Measurements from ENCODE around the gene PIP4K2B. TPM values are rescaled to one million over a fixed set of nuclear protein-coding genes. Genes with fewer than 3 reads are reported as not detected.

Gene PIP4K2B
- total and polyA plus RNA-seq, 11 donors: 23.3 to 55.0 (median 48.4) TPM

- ATAC-seq: peak; percentile 76 to 93 (median 88)
- peak within 1 kb of the TSS; percentile 61 to 99 (median 94) for H3K4me3 ChIP-seq
- whole genome bisulfite sequencing, 4 donors: 0 to 1% (median 0%) methylated on average over 36 to 44 of the region's 44 CpGs
- DNase-seq: peak; percentile 96 to 99 (median 98)
- H3K4me1 ChIP-seq: peaks cover 0 to 61% (median 38%) of the 10 kb centered on the region in 12 donors
- H3K9me3 ChIP-seq: no peaks in the 10 kb centered on the region
- H3K36me3 ChIP-seq: peaks cover 0 to 38% (median 33%) of the 10 kb centered on the region in 9 donors
- intact Hi-C loops (cut with DNase I): loop anchor here in 6 of 10 donors (1.0 to 5.0 kb wide), 7 partner anchors 22 to 400 kb away; partner anchors contain the start of genes PIP4K2B (in 5 of the 6), CISD3 (in 2 of the 6), LASP1 (in 1 of the 6) and PLXDC1 (in 1 of the 6)
- H3K27ac ChIP-seq: peak within 1 kb of the TSS; percentile 37 to 99 (median 96)
- peaks cover 0 to 23% (median 0%) of the 10 kb centered on the region in 9 donors for H3K27me3 ChIP-seq
- TF ChIP-seq, protein P1, sequence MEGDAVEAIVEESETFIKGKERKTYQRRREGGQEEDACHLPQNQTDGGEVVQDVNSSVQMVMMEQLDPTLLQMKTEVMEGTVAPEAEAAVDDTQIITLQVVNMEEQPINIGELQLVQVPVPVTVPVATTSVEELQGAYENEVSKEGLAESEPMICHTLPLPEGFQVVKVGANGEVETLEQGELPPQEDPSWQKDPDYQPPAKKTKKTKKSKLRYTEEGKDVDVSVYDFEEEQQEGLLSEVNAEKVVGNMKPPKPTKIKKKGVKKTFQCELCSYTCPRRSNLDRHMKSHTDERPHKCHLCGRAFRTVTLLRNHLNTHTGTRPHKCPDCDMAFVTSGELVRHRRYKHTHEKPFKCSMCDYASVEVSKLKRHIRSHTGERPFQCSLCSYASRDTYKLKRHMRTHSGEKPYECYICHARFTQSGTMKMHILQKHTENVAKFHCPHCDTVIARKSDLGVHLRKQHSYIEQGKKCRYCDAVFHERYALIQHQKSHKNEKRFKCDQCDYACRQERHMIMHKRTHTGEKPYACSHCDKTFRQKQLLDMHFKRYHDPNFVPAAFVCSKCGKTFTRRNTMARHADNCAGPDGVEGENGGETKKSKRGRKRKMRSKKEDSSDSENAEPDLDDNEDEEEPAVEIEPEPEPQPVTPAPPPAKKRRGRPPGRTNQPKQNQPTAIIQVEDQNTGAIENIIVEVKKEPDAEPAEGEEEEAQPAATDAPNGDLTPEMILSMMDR (IDR thresholded peaks at IDR 0.05): no peak
- peak in 1 of 2 donors; percentile 51 for TF ChIP-seq POLR2A (IDR thresholded peaks at IDR 0.05)
These were observed 46.9 kb downstream of the PIP4K2B start, which contains the start of gene PSMB3 for GRCh38 chr17:38752308-38753070. PSMB3 (plus strand) TSS chr17:38752741; CDS start chr17:38752827, 86 bp downstream.

- TF ChIP-seq, protein P1 (IDR thresholded peaks at IDR 0.05): no peak
- no peak for TF ChIP-seq POLR2A (IDR thresholded peaks at IDR 0.05)
- intact Hi-C loops (cut with DNase I): loop anchor here in 6 of 10 donors (1.0 to 5.0 kb wide), 7 partner anchors 21 to 400 kb away; partner anchors contain the start of genes PIP4K2B (in 5 of the 6), CISD3 (in 2 of the 6), LASP1 (in 1 of the 6) and PLXDC1 (in 1 of the 6)
These were observed 47.5 kb downstream of the PIP4K2B start for GRCh38 chr17:38751808-38752307.

GRCh38 chr17:38751144-38751807 is 48.1 kb downstream of the PIP4K2B start:
- intact Hi-C loops (cut with DNase I): loop anchor here in 3 of 10 donors (5.0 kb wide), 4 partner anchors 46 to 401 kb away; partner anchors contain the start of genes PIP4K2B (in 2 of the 3), LASP1 (in 1 of the 3), PLXDC1 (in 1 of the 3) and RPL23 (in 1 of the 3)
- DNase-seq (no peak), ATAC-seq (no peak)
- H3K27me3 ChIP-seq: peaks cover 0 to 27% (median 0%) of the 10 kb centered on the region in 9 donors
- H3K4me3 ChIP-seq: peak overlapping the region in 10 of 12 donors; percentile 36 to 99 (median 94)
- 5 to 7% (median 6%) methylated on average over 10 of the region's 10 CpGs for WGBS, 4 donors
- peaks cover 0 to 26% (median 20%) of the 10 kb centered on the region in 9 donors for H3K36me3 ChIP-seq
- no peaks in the 10 kb centered on the region for H3K9me3 ChIP-seq
- TF ChIP-seq, protein P1 (IDR thresholded peaks at IDR 0.05): no peak
- TF ChIP-seq POLR2A (IDR thresholded peaks at IDR 0.05): no peak
- H3K27ac ChIP-seq: peak overlapping the region; percentile 27 to 99 (median 96)
- peaks cover 0 to 73% (median 47%) of the 10 kb centered on the region in 12 donors for H3K4me1 ChIP-seq

More at GRCh38 chr17:38751808-38752307, 47.5 kb downstream of the PIP4K2B start:
- Histone ChIP-seq H3K9me3 (no peaks in the 10 kb centered on the region), H3K4me1 (peaks cover 0 to 67% (median 41%) of the 10 kb centered on the region in 12 donors), H3K4me3 (peak overlapping the region; percentile 30 to 99 (median 90)), H3K36me3 (peaks cover 0 to 32% (median 26%) of the 10 kb centered on the region in 9 donors), H3K27me3 (peaks cover 0 to 27% (median 0%) of the 10 kb centered on the region in 9 donors), H3K27ac (peak overlapping the region in 11 of 12 donors; percentile 87 to 99 (median 97))
- DNase-seq (peak; percentile 76 to 88 (median 84)), ATAC-seq (peak; percentile 25 to 58 (median 42))
- WGBS, 4 donors: 0 to 1% (median 0%) methylated on average over 44 of the region's 44 CpGs
